Measurements from ENCODE around the gene ACOT7. TPM values are rescaled to one million over a fixed set of nuclear protein-coding genes. Genes with fewer than 3 reads are reported as not detected.

ACOT7 gene
- total RNA-seq, 1 donor from 2014 or later = 107 TPM

- no peak for TF ChIP-seq CTCF (conservative IDR thresholded peaks at IDR 0.05)
- DNase-seq (ENCODE audit: low read depth, low spot score) = no peak
- H3K27me3 Mint-ChIP-seq (ENCODE audit: low read depth) = peaks cover 51% of the 10 kb centered on the region
- H3K4me3 Mint-ChIP-seq = no peak overlapping the region
- no peaks in the 10 kb centered on the region for H3K36me3 Mint-ChIP-seq (ENCODE audit: low read depth)
- no peak overlapping the region for H3K27ac Mint-ChIP-seq (ENCODE audit: unreplicated experiment)
- H3K4me1 Mint-ChIP-seq = peaks cover 12% of the 10 kb centered on the region
- H3K9me3 Mint-ChIP-seq = no peaks in the 10 kb centered on the region
Observed at GRCh38 chr1:6251233-6251632, 142.3 kb downstream of the ACOT7 start.

GRCh38 chr1:6249739-6250689, 143.6 kb downstream of the ACOT7 start:
- peaks cover 58% of the 10 kb centered on the region for H3K27me3 Mint-ChIP-seq (ENCODE audit: low read depth)

GRCh38 chr1:6248932-6249738, 144.4 kb downstream of the ACOT7 start:
- peaks cover 67% of the 10 kb centered on the region for H3K27me3 Mint-ChIP-seq (ENCODE audit: low read depth)
- no peaks in the 10 kb centered on the region for H3K9me3 Mint-ChIP-seq
- peak overlapping the region; percentile 44 for H3K4me3 Mint-ChIP-seq
- H3K4me1 Mint-ChIP-seq = peaks cover 15% of the 10 kb centered on the region
- DNase-seq (ENCODE audit: low read depth, low spot score) = no peak
- no peak overlapping the region for H3K27ac Mint-ChIP-seq (ENCODE audit: unreplicated experiment)
- no peak for TF ChIP-seq CTCF (conservative IDR thresholded peaks at IDR 0.05)
- no peaks in the 10 kb centered on the region for H3K36me3 Mint-ChIP-seq (ENCODE audit: low read depth)

More at GRCh38 chr1:6249739-6250689, 143.6 kb downstream of the ACOT7 start:
- Mint-ChIP-seq H3K4me1 (peaks cover 15% of the 10 kb centered on the region), H3K4me3 (peak overlapping the region; percentile 59), H3K27ac (ENCODE audit: unreplicated experiment) (no peak overlapping the region), H3K36me3 (ENCODE audit: low read depth) (no peaks in the 10 kb centered on the region), H3K9me3 (no peaks in the 10 kb centered on the region)
- no peak for DNase-seq (ENCODE audit: low read depth, low spot score)
- no peak for TF ChIP-seq CTCF (conservative IDR thresholded peaks at IDR 0.05)

- H3K36me3 Mint-ChIP-seq (ENCODE audit: low read depth) = no peaks in the 10 kb centered on the region
- H3K27me3 Mint-ChIP-seq (ENCODE audit: low read depth) = peaks cover 75% of the 10 kb centered on the region
- no peak overlapping the region for H3K27ac Mint-ChIP-seq (ENCODE audit: unreplicated experiment)
- no peak for DNase-seq (ENCODE audit: low read depth, low spot score)
- H3K4me1 Mint-ChIP-seq = peaks cover 15% of the 10 kb centered on the region
- peak overlapping the region; percentile 44 for H3K4me3 Mint-ChIP-seq
- H3K9me3 Mint-ChIP-seq = no peaks in the 10 kb centered on the region
- TF ChIP-seq CTCF (conservative IDR thresholded peaks at IDR 0.05) = no peak
Observed at GRCh38 chr1:6248161-6248776, 145.3 kb downstream of the ACOT7 start.

GRCh38 chr1:6247651-6248050, 145.9 kb downstream of the ACOT7 start:
- TF ChIP-seq CTCF (conservative IDR thresholded peaks at IDR 0.05) = no peak
- Mint-ChIP-seq H3K27me3 (ENCODE audit: low read depth) (peaks cover 79% of the 10 kb centered on the region), H3K4me3 (peak overlapping the region; percentile 94), H3K9me3 (no peaks in the 10 kb centered on the region), H3K36me3 (ENCODE audit: low read depth) (no peaks in the 10 kb centered on the region), H3K4me1 (peaks cover 15% of the 10 kb centered on the region), H3K27ac (ENCODE audit: unreplicated experiment) (no peak overlapping the region)
- no peak for DNase-seq (ENCODE audit: low read depth, low spot score)

All from neural crest cell (in vitro differentiated cells).